HFFc6 (cell line): ENCODE results near the gene DEDD. TPM values are rescaled to one million over a fixed set of nuclear protein-coding genes. Genes with fewer than 3 reads are reported as not detected.
A peak's percentile ranks its signal among the peaks of the same experiment; 100 is the strongest.

Experiments
- DNase-seq: peaks from one replicate; pipeline ENCODE4 v3.0.0-alpha.2; 2018
- H3K27ac Mint-ChIP-seq: 2 replicates; pipeline ENCODE4 v1.8.0; 2020; ENCODE audit warnings: mild to moderate bottlenecking, mixed read lengths
- H3K27me3 Mint-ChIP-seq: 2 replicates; pipeline ENCODE4 v1.8.0; 2021; ENCODE audit warnings: mild to moderate bottlenecking, moderate library complexity, mixed read lengths; ENCODE audit not compliant: insufficient read depth
- H3K36me3 Mint-ChIP-seq: 2 replicates; pipeline ENCODE4 v1.8.0; 2021; ENCODE audit warnings: low read depth, mixed read lengths
- H3K4me1 Mint-ChIP-seq: 2 replicates; pipeline ENCODE4 v1.8.0; 2020; ENCODE audit warnings: low read depth, mixed read lengths
- H3K4me3 Mint-ChIP-seq: 2 replicates; pipeline ENCODE4 v1.8.0; 2020; ENCODE audit warnings: mild to moderate bottlenecking, moderate library complexity, mixed read lengths
- H3K9me3 Mint-ChIP-seq: 2 replicates; pipeline ENCODE4 v1.8.0; 2020; ENCODE audit warnings: mild to moderate bottlenecking, mixed read lengths
- total RNA-seq, 6 experiments: library from RNA; stranded (reverse); fragmentation: NEBNext Ultra II Directional; extraction: Animal tissue kit (Norgen Biotek cat#: 25700); gene quantifications; 2 replicates in 1 of 6; 3 replicates in 5 of 6; pipeline ENCODE4 v1.2.3, GENCODE V29; 2021
- TF ChIP-seq, protein P1 (sequence below): fragments of 200-600 bp; sonication (generic); IDR thresholded peaks from 2 replicates; pipeline ENCODE4 v1.5.0; 2021; ENCODE audit warnings: antibody characterized with exemption, mild to moderate bottlenecking

Gene DEDD
- total RNA-seq, 6 experiments from 2014 or later, result 29.8 to 39.2 (median 36.0) TPM

- Mint-ChIP-seq H3K4me1 (peaks cover 10% of the 10 kb centered on the region; the same call in 1 of the 2 replicates), H3K4me3 (no peak overlapping the region), H3K27me3 (no peaks in the 10 kb centered on the region), H3K27ac (no peak overlapping the region), H3K9me3 (no peaks in the 10 kb centered on the region), H3K36me3 (no peaks in the 10 kb centered on the region)
- TF ChIP-seq, protein P1, sequence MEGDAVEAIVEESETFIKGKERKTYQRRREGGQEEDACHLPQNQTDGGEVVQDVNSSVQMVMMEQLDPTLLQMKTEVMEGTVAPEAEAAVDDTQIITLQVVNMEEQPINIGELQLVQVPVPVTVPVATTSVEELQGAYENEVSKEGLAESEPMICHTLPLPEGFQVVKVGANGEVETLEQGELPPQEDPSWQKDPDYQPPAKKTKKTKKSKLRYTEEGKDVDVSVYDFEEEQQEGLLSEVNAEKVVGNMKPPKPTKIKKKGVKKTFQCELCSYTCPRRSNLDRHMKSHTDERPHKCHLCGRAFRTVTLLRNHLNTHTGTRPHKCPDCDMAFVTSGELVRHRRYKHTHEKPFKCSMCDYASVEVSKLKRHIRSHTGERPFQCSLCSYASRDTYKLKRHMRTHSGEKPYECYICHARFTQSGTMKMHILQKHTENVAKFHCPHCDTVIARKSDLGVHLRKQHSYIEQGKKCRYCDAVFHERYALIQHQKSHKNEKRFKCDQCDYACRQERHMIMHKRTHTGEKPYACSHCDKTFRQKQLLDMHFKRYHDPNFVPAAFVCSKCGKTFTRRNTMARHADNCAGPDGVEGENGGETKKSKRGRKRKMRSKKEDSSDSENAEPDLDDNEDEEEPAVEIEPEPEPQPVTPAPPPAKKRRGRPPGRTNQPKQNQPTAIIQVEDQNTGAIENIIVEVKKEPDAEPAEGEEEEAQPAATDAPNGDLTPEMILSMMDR, result no peak
- DNase-seq, result no peak
Measured at GRCh38 chr1:161140755-161141400, 8.4 kb upstream of the DEDD start.

DNA sequence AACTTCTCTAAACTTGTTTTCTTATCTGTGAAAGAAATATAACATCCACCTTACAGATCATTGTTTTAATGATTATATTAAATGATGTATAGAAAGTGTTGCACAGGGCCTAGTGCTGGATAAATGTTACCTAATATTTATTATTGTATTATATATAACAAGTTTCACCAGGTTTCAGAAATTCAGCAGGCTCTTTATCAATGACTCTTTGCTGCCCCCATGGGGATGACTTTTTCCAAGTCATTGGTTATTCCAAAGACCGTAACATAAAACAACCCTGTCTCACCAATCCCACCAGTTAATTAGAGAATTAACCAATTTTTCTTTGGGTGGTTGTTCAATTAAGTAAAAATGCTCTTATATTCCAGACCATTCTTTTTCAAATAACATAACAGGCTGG is 7.3 kb upstream of the DEDD start:
- Mint-ChIP-seq H3K4me1 (peaks cover 10% of the 10 kb centered on the region; the same call in 1 of the 2 replicates), H3K4me3 (no peak overlapping the region), H3K36me3 (0 out of 2 replicates have a peak, but pooled peaks cover 4% of the 10 kb centered on the region), H3K27ac (no peak overlapping the region), H3K9me3 (no peaks in the 10 kb centered on the region), H3K27me3 (no peaks in the 10 kb centered on the region)
- DNase-seq, result peak; percentile 50
- TF ChIP-seq, protein P1, result peak; percentile 78

- H3K36me3 Mint-ChIP-seq, result 0 out of 2 replicates have a peak, but pooled peaks cover 4% of the 10 kb centered on the region
Measured at GRCh38 chr1:161138431-161138830, 6.0 kb upstream of the DEDD start.

DNA sequence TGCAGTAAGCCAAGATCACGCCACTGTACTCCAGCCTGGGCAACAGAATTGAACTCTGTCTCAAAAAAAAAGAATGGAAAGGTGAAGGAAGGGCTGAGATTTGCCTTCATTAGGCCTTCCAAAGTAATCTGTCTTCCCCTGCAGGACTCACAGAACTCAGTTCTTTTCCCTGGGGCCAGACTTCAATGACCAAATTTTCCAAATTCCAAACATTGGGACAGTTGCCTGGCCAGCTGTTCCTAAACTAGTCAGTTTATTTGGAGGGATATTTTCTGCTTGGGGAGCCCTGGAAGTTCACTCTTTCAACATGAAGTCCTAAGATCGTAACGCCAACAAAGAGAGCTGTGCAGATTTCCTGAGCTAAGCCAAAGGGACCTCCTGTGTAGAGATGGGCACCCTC is 5.4 kb upstream of the DEDD start:
- Mint-ChIP-seq H3K4me1 (peaks cover 10% of the 10 kb centered on the region; the same call in 1 of the 2 replicates), H3K36me3 (0 out of 2 replicates have a peak, but pooled peaks cover 4% of the 10 kb centered on the region), H3K4me3 (no peak overlapping the region), H3K27me3 (no peaks in the 10 kb centered on the region), H3K27ac (0 out of 2 replicates have a peak overlapping the region, but pooled peaks have one; percentile 7), H3K9me3 (no peaks in the 10 kb centered on the region)
- DNase-seq, result no peak
- TF ChIP-seq, protein P1, result no peak

More at GRCh38 chr1:161138431-161138830, 6.0 kb upstream of the DEDD start:
- TF ChIP-seq, protein P1, result no peak
- peak overlapping the region; percentile 14; the same call in 1 of the 2 replicates for H3K27ac Mint-ChIP-seq
- H3K27me3 Mint-ChIP-seq, result no peaks in the 10 kb centered on the region
- H3K9me3 Mint-ChIP-seq, result no peaks in the 10 kb centered on the region
- no peak overlapping the region for H3K4me3 Mint-ChIP-seq
- no peak for DNase-seq
- H3K4me1 Mint-ChIP-seq, result peaks cover 10% of the 10 kb centered on the region; the same call in 1 of the 2 replicates

DNA sequence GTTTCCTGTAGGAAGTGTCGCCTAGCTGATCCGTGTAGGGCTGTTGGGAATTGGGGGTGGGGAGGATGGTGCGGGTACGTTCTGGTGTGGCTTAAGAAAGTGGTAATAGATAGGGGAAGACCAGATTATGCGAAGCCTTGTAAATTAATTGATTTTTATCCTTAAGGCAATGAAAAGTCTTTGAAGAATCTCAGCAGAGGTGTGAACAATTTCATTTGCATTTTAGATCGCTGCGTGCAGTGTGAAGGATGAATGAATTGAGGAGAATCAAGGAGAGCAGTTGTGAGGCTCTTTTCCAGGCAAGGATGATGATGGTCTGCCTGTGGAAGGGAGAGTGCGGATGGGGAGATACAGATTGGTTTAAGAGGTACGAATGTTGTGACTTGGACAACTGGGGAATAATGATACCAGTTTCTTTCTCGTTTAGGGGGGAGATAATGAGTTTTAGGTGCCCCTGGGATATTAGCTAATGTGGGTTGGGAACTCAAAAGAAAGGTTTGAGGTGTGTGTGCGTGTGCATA is 813 bp upstream of the DEDD start:
- Mint-ChIP-seq H3K27me3 (0 out of 2 replicates have a peak, but pooled peaks cover 1% of the 10 kb centered on the region), H3K27ac (no peak overlapping the region), H3K9me3 (no peaks in the 10 kb centered on the region), H3K4me1 (peaks cover 28% of the 10 kb centered on the region), H3K36me3 (peaks cover 19% of the 10 kb centered on the region; the same call in 1 of the 2 replicates), H3K4me3 (no peak overlapping the region)
- TF ChIP-seq, protein P1, result no peak
- no peak for DNase-seq
